H1 (cell line): ENCODE measurements around the gene LRP3.

Experiments
- ATF2 ChIP-seq: IDR thresholded peaks from 2 replicates; pipeline ENCODE4 v1.6.1; 2012; ENCODE audit warnings: low read length, inconsistent platforms
- CHD2 ChIP-seq: IDR thresholded peaks from 2 replicates; pipeline ENCODE4 v1.6.1; 2012; ENCODE audit warnings: low read length, improper control_type of control experiment
- CREB1 ChIP-seq: IDR thresholded peaks from 2 replicates; pipeline ENCODE4 v1.6.1; 2012; ENCODE audit warnings: inconsistent platforms
- CTCF ChIP-seq, 3 experiments: IDR thresholded peaks; 1 replicate in 2 of 3; 2 replicates in 1 of 3; pipeline versions ENCODE4 v1.5.1 to v1.6.1; 2011; ENCODE audit warnings: low read length in 3 of 3, mild to moderate bottlenecking in 3 of 3, inconsistent platforms in 2 of 3, low read depth in 1 of 3, moderate library complexity in 1 of 3; ENCODE audit not compliant: insufficient read depth in 1 of 3; ENCODE audit errors: control extremely low read depth in 1 of 3
- EP300 ChIP-seq, 2 experiments: IDR thresholded peaks; 1 replicate in 1 of 2; 2 replicates in 1 of 2; pipeline ENCODE4 v1.6.1; 2011 to 2012; ENCODE audit warnings: low read depth in 2 of 2, low read length in 2 of 2, mild to moderate bottlenecking in 2 of 2, borderline replicate concordance in 1 of 2, inconsistent platforms in 1 of 2, moderate library complexity in 1 of 2
- EZH2 ChIP-seq: fragments of 200-600 bp; sonication (generic); IDR thresholded peaks from 2 replicates; pipeline ENCODE4 v1.7.1; 2012; ENCODE audit warnings: low read depth, mild to moderate bottlenecking, moderate library complexity, low read length, inconsistent platforms; ENCODE audit not compliant: severe bottlenecking
- HDAC2 ChIP-seq, 2 experiments: fragments of 300-600 bp in 1 of 2; sonication (generic) in 1 of 2; IDR thresholded peaks; 2 replicates each; pipeline ENCODE4 v1.6.1; 2011 to 2012; ENCODE audit warnings: low read depth in 2 of 2, low read length in 2 of 2, mild to moderate bottlenecking in 2 of 2, moderate library complexity in 2 of 2, borderline replicate concordance in 1 of 2, inconsistent platforms in 1 of 2
- JUN ChIP-seq: IDR thresholded peaks from 2 replicates; pipeline ENCODE4 v1.6.1; 2011; ENCODE audit warnings: low read depth, mild to moderate bottlenecking, improper control_type of control experiment, low read length
- MAFK ChIP-seq: IDR thresholded peaks from 2 replicates; pipeline ENCODE4 v1.6.1; 2012; ENCODE audit warnings: low read depth, mild to moderate bottlenecking, improper control_type of control experiment, low read length
- PHF8 ChIP-seq: fragments of 200-600 bp; sonication (generic); conservative IDR thresholded peaks from 2 replicates; pipeline ENCODE4 v1.7.1; 2012; ENCODE audit warnings: low read depth, mild to moderate bottlenecking, inconsistent platforms, low read length, moderate library complexity
- POLR2A ChIP-seq, 2 experiments: IDR thresholded peaks; 1 replicate in 1 of 2; 2 replicates in 1 of 2; pipeline ENCODE4 v1.6.1; 2011; ENCODE audit warnings: low read depth in 2 of 2, low read length in 2 of 2, mild to moderate bottlenecking in 2 of 2; ENCODE audit errors: control extremely low read depth in 1 of 2
- RAD21 ChIP-seq, 2 experiments: IDR thresholded peaks in 1 of 2; conservative IDR thresholded peaks in 1 of 2; 2 replicates each; pipeline ENCODE4 v1.6.1; 2011; ENCODE audit warnings: low read depth in 2 of 2, low read length in 2 of 2, improper control_type of control experiment in 1 of 2, inconsistent platforms in 1 of 2, mild to moderate bottlenecking in 1 of 2, moderate library complexity in 1 of 2
- SP1 ChIP-seq: IDR thresholded peaks from 2 replicates; pipeline ENCODE4 v1.6.1; 2011; ENCODE audit warnings: low read depth, low read length

DNA sequence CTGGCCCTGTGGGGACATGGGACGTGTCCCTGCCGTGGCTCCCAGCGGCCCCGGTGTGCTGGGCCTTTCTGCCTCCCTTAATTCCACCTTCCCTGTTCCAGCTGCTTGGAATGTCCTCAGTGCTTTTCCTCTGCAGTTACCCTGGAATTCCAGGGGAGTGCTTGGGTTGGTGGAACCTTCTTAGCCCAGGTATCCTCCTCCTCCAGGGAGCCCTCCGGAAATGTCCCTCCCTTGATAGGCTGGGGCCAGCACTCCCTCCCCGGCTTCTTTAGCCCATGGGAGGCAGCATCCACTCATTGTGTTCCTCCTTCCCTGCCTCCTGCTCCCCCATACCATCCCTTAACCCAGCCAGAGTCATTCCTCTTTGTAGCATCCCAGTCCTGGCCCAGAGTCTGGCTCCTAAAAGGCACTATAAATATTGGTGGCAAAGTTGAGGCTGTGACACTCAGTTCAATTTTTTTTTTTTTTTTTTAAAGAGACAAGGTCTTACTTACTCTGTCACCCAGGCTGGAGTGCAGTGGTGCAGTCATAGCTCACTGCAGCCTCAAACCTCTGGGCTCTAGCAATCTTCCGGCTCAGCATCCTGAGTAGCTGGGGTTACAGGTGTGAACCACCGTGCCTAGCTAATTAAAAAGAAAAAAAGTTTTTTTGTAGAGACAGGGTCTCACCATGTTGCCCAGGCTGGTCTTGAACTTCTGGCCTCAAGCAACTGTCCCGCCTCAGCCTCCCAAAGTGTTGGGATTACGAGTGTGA lies 45.3 kb downstream of the LRP3 start:
- no peak for TF ChIP-seq CTCF (IDR thresholded peaks at IDR 0.05; ENCODE audit: control extremely low read depth in 1 of 3, insufficient read depth in 1 of 3, low read depth in 1 of 3, low read length in 3 of 3)
- TF ChIP-seq CHD2: no peak
- no peak for TF ChIP-seq POLR2A (IDR thresholded peaks at IDR 0.05; ENCODE audit: control extremely low read depth in 1 of 2, low read depth in 2 of 2, low read length in 2 of 2)
- TF ChIP-seq ATF2: no peak
- TF ChIP-seq HDAC2 (IDR thresholded peaks at IDR 0.05; ENCODE audit: borderline replicate concordance in 1 of 2, low read depth in 2 of 2, low read length in 2 of 2): no peak
- no peak for TF ChIP-seq MAFK
- TF ChIP-seq CREB1: no peak
- TF ChIP-seq EZH2: no peak
- TF ChIP-seq SP1: no peak
- TF ChIP-seq PHF8: no peak
- no peak for TF ChIP-seq JUN
- no peak for TF ChIP-seq EP300 (IDR thresholded peaks at IDR 0.05; ENCODE audit: borderline replicate concordance in 1 of 2, low read depth in 2 of 2, low read length in 2 of 2)
- TF ChIP-seq RAD21 (IDR thresholded peaks at IDR 0.05 in 1 of 2, conservative IDR thresholded peaks at IDR 0.05 in 1 of 2; ENCODE audit: low read depth in 2 of 2, low read length in 2 of 2): no peak
